Breast epithelium (tissue), 4 donors: ENCODE results near the gene KPNA4. TPM values are rescaled to one million over a fixed set of nuclear protein-coding genes. Genes with fewer than 3 reads are reported as not detected.
"Not testable (repeated sequence)": the region's sequence is repeated elsewhere in the genome, so short reads cannot be mapped to it uniquely, and the experiment has no call there.

ENCODE experiments used
- DNase-seq, 2 donors: peaks; one replicate each; pipeline ENCODE4 v3.0.0-alpha.2; 2019; ENCODE audit warnings: low spot score in 2 of 2
- H3K27ac ChIP-seq, 2 donors: fragments of 200-600 bp; sonication (generic) in 1 of 2; one replicate each; pipeline ENCODE4 v1.5.1; 2016 to 2019; ENCODE audit warnings: mild to moderate bottlenecking in 1 of 2
- H3K27me3 ChIP-seq, 2 donors: fragments of 200-600 bp; sonication (generic) in 1 of 2; one replicate each; pipeline versions ENCODE4 v1.5.1 to v1.6.0; 2017 to 2019; ENCODE audit warnings: control low read depth in 1 of 2, mild to moderate bottlenecking in 1 of 2
- H3K36me3 ChIP-seq: fragments of 200-600 bp; one replicate; pipeline ENCODE4 v1.5.1; 2019
- H3K4me1 ChIP-seq, 2 donors: fragments of 200-600 bp; sonication (generic); one replicate each; pipeline ENCODE4 v1.5.1; 2016 to 2019; ENCODE audit warnings: control low read depth in 1 of 2
- H3K4me3 ChIP-seq, 3 donors: fragments of 200-600 bp; sonication (generic); 1 replicate in 2 of 3; 2 replicates in 1 of 3; pipeline ENCODE4 v1.5.1; 2016 to 2019; ENCODE audit warnings: mild to moderate bottlenecking in 3 of 3, moderate library complexity in 2 of 3
- H3K9me3 ChIP-seq, 2 donors: fragments of 200-600 bp; sonication (generic) in 1 of 2; one replicate each; pipeline ENCODE4 v1.5.1; 2016 to 2019; ENCODE audit warnings: control low read depth in 1 of 2
- POLR2A ChIP-seq: fragments of 450-650 bp; IDR thresholded peaks from one replicate; pipeline ENCODE4 v1.6.1; 2016; ENCODE audit warnings: antibody characterized with exemption, mild to moderate bottlenecking, moderate library complexity
- POLR2AphosphoS5 ChIP-seq, 3 donors: sonication (generic); formaldehyde crosslinking; IDR thresholded peaks; one replicate each; pipeline ENCODE4 v1.6.1; 2017; ENCODE audit warnings: antibody characterized with exemption in 3 of 3
- intact Hi-C: fragments of 100-400 bp; cut with DNase I; formaldehyde crosslinking; loops from one replicate; pipeline ENCODE4 v1.15.1; 2023; ENCODE audit warnings: low total_unique reads
- total RNA-seq, 3 donors: library from RNA; depleted of rRNA; stranded (reverse); fragments of >200 nt; gene quantifications; one replicate each; pipeline ENCODE4 v1.1.0, GENCODE V29; 2016
- TF ChIP-seq, protein P1 (sequence below), 3 donors: fragments of 450-650 bp; IDR thresholded peaks; one replicate each; pipeline ENCODE4 v1.5.1; 2016 to 2017; ENCODE audit warnings: antibody characterized with exemption in 3 of 3, mild to moderate bottlenecking in 3 of 3, moderate library complexity in 3 of 3

Gene KPNA4
- total RNA-seq, 3 donors from 2014 or later: 25.2 to 39.2 (median 35.6) TPM

DNA sequence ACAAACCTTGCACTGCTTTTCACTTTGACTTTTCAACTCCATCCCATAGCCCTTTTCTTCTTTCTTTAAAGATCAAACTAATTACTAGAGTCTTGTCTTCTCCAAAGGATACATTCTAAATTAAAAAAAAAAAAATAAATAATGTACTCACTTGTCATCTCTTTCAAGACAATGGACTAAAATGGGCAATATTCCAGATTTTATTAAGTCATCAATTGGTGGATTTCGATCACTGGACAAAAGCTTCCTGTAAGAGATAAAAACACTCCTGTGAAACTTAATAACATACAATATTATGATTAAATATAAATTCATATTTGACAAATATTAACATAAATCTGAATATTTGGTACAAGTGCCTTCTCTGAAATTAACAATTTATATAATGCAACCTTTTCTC, 34.1 kb downstream of the KPNA4 start:
- no peaks in the 10 kb centered on the region for H3K9me3 ChIP-seq
- H3K4me3 ChIP-seq: no peak overlapping the region
- TF ChIP-seq, protein P1, sequence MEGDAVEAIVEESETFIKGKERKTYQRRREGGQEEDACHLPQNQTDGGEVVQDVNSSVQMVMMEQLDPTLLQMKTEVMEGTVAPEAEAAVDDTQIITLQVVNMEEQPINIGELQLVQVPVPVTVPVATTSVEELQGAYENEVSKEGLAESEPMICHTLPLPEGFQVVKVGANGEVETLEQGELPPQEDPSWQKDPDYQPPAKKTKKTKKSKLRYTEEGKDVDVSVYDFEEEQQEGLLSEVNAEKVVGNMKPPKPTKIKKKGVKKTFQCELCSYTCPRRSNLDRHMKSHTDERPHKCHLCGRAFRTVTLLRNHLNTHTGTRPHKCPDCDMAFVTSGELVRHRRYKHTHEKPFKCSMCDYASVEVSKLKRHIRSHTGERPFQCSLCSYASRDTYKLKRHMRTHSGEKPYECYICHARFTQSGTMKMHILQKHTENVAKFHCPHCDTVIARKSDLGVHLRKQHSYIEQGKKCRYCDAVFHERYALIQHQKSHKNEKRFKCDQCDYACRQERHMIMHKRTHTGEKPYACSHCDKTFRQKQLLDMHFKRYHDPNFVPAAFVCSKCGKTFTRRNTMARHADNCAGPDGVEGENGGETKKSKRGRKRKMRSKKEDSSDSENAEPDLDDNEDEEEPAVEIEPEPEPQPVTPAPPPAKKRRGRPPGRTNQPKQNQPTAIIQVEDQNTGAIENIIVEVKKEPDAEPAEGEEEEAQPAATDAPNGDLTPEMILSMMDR (IDR thresholded peaks at IDR 0.05): no peak
- TF ChIP-seq POLR2AphosphoS5 (IDR thresholded peaks at IDR 0.05) (no peak), POLR2A (no peak)
- DNase-seq: no peak
- H3K27me3 ChIP-seq: no peaks in the 10 kb centered on the region
- peaks cover 6% of the 10 kb centered on the region for H3K36me3 ChIP-seq
- no peak overlapping the region for H3K27ac ChIP-seq
- H3K4me1 ChIP-seq: no peaks in the 10 kb centered on the region
- intact Hi-C loops: no loop called here

DNA sequence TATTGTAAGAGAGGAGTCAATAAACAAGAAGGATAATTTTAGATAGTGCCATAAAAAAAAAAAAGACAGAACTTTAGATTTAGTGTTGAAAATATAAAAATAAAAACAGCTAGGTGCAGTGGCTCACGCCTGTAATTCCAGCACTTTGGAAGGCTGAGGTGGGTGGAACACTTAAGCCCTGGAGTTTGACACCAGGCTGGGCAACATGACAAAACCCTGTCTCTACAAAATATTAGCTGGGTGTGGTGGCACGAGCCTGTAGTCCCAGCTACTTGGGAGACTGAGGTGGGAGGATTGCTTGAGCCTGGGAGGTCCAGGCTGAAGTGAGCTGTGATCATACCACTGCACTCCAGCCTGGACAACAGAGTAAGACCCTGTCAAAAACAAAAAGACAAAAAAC, 49.0 kb downstream of the KPNA4 start:
- H3K36me3 ChIP-seq, H3K9me3 ChIP-seq, H3K4me3 ChIP-seq, H3K4me1 ChIP-seq, H3K27me3 ChIP-seq, DNase-seq, intact Hi-C loops, H3K27ac ChIP-seq: not testable (repeated sequence)

DNA sequence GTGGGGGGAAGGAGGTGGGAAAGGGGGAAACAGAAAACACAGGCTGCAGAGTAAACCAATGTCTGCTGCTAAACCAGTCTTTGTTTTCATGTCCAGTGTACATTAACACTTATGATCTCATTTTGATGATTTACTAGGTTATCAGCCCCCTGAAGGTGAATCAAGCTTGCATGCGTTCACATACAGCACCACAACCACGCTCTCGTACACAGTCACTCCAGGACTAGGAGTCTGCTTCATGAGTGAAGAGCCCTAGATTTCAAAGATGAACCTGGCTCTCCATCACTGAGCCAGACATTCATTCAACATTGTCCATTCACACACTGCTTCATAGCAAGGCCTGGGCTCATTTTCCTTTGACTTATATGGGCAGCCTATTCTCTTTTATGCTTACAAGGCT, 64.0 kb downstream of the KPNA4 start:
- no peak for TF ChIP-seq POLR2AphosphoS5 (IDR thresholded peaks at IDR 0.05)
- TF ChIP-seq POLR2A: no peak
- TF ChIP-seq, protein P1 (IDR thresholded peaks at IDR 0.05): no peak
- H3K36me3 ChIP-seq: peaks cover 9% of the 10 kb centered on the region
- DNase-seq: no peak
- H3K27me3 ChIP-seq: no peaks in the 10 kb centered on the region
- intact Hi-C loops: no loop called here
- H3K27ac ChIP-seq: no peak overlapping the region
- no peaks in the 10 kb centered on the region for H3K9me3 ChIP-seq
- no peaks in the 10 kb centered on the region for H3K4me1 ChIP-seq
- no peak overlapping the region for H3K4me3 ChIP-seq

DNA sequence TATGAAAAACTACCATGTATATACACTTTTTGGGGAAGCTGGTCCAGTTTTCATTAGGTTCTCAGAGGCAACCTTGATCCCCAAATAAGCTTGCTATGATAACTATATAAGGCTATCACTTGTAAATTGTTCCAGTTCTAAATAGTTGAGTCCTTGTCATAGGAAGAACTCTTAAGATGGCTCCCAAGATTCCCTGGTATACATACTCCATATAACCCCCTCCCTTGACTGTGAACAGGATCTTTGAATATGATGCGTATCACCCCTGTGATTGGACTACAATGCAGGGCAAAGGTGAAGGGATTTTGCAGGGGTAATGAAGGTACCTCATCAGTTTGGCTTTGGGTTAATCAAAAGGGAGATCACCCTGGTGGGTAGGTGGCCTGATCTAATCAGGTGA, 67.2 kb downstream of the KPNA4 start:
- no peak overlapping the region for H3K4me3 ChIP-seq
- H3K9me3 ChIP-seq: no peaks in the 10 kb centered on the region
- no peak for DNase-seq
- no peaks in the 10 kb centered on the region for H3K4me1 ChIP-seq
- H3K27ac ChIP-seq: no peak overlapping the region
- intact Hi-C loops: no loop called here
- no peaks in the 10 kb centered on the region for H3K27me3 ChIP-seq
- no peaks in the 10 kb centered on the region for H3K36me3 ChIP-seq
- TF ChIP-seq, protein P1 (IDR thresholded peaks at IDR 0.05): no peak
- TF ChIP-seq POLR2AphosphoS5 (IDR thresholded peaks at IDR 0.05) (no peak), POLR2A (no peak)

DNA sequence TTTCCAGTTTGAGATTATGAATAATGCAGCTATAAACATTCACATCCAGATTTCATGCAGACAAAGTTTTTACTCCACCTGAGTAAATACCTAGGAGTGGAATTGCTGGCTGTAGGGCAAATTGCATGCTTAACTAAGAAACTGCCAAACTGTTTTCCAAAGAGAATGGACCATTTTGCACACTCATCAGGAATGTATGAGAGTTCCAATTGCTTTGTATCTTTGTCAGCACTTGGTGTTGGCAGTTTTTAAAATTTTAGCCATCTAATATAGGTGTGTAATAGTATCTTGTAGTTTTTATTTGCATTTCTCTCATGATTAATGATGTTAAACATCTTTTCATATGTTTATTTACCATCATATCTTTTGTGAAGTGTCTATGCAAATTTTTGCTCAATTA, 75.2 kb downstream of the KPNA4 start:
- Histone ChIP-seq H3K27me3 (no peaks in the 10 kb centered on the region), H3K4me1 (no peaks in the 10 kb centered on the region), H3K27ac (no peak overlapping the region), H3K9me3 (no peaks in the 10 kb centered on the region), H3K36me3 (no peaks in the 10 kb centered on the region), H3K4me3 (no peak overlapping the region)
- DNase-seq: no peak
- intact Hi-C loops: no loop called here
- no peak for TF ChIP-seq POLR2AphosphoS5 (IDR thresholded peaks at IDR 0.05)
- TF ChIP-seq, protein P1 (IDR thresholded peaks at IDR 0.05): no peak
- TF ChIP-seq POLR2A: no peak

DNA sequence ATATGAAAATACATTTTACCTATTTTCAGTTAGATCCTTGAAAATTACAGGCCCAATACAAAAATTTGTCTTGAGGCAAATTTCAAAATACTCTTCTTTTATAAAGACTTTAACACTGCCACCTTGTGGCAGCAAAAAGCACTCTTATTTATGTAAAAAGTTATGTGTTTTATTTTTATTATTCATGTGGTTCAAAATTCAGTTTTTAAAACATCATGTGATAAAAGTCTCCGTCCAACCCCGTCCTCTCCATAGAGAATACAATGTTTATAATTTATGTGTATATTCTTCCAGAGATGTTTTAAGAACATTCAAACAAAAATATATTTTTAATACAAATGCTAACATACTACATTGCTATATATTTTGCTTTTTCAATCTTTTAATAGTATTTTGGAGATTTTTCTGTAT, 78.9 kb downstream of the KPNA4 start:
- intact Hi-C loops: no loop called here
- Histone ChIP-seq H3K4me1 (no peaks in the 10 kb centered on the region), H3K27ac (no peak overlapping the region), H3K9me3 (no peaks in the 10 kb centered on the region), H3K27me3 (no peaks in the 10 kb centered on the region), H3K4me3 (no peak overlapping the region), H3K36me3 (no peaks in the 10 kb centered on the region)
- no peak for TF ChIP-seq POLR2A
- no peak for TF ChIP-seq POLR2AphosphoS5 (IDR thresholded peaks at IDR 0.05)
- TF ChIP-seq, protein P1 (IDR thresholded peaks at IDR 0.05): peak in 2 of 3 donors; percentile 10 to 52
- DNase-seq: no peak
